GM12864 (cell line): ENCODE results near the gene PCSK9.
A peak's percentile ranks its signal among the peaks of the same experiment; 100 is the strongest.

Source experiments
- DNase-seq: peaks from one replicate; pipeline ENCODE4 v3.0.0-alpha.2; 2011; ENCODE audit warnings: low read depth
- H3K4me3 ChIP-seq: 2 replicates; pipeline ENCODE4 v1.5.1; 2011; ENCODE audit warnings: mild to moderate bottlenecking, low read depth, low read length, control low read depth
- TF ChIP-seq, protein P1 (sequence below): IDR thresholded peaks from 2 replicates; pipeline ENCODE4 v1.5.1; 2011; ENCODE audit warnings: low read depth, mild to moderate bottlenecking, moderate library complexity, low read length, control low read depth, inconsistent platforms; ENCODE audit errors: missing control alignments

Gene PCSK9

DNA sequence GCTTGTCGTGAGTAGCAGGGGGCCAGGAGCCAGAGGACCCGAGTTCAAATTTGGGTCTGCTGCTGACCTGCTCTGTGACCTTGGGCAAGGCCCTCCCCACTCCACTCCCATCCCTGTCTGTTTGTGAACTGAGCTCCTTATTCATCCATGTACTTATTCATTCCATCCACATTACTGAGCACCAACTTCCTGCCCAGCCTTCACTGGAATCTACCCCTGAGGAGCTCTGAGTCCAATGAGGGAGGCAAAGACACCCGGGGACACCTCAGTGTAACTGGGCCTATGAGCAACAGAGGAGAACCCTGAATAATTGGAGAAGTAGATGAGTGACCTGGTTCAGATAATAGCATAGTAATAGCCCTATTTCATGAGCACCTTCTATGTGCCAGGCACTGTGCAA lies 31.7 kb upstream of the PCSK9 start:
- no peak overlapping the region for H3K4me3 ChIP-seq
- TF ChIP-seq, protein P1, sequence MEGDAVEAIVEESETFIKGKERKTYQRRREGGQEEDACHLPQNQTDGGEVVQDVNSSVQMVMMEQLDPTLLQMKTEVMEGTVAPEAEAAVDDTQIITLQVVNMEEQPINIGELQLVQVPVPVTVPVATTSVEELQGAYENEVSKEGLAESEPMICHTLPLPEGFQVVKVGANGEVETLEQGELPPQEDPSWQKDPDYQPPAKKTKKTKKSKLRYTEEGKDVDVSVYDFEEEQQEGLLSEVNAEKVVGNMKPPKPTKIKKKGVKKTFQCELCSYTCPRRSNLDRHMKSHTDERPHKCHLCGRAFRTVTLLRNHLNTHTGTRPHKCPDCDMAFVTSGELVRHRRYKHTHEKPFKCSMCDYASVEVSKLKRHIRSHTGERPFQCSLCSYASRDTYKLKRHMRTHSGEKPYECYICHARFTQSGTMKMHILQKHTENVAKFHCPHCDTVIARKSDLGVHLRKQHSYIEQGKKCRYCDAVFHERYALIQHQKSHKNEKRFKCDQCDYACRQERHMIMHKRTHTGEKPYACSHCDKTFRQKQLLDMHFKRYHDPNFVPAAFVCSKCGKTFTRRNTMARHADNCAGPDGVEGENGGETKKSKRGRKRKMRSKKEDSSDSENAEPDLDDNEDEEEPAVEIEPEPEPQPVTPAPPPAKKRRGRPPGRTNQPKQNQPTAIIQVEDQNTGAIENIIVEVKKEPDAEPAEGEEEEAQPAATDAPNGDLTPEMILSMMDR, result no peak
- DNase-seq, result no peak

DNA sequence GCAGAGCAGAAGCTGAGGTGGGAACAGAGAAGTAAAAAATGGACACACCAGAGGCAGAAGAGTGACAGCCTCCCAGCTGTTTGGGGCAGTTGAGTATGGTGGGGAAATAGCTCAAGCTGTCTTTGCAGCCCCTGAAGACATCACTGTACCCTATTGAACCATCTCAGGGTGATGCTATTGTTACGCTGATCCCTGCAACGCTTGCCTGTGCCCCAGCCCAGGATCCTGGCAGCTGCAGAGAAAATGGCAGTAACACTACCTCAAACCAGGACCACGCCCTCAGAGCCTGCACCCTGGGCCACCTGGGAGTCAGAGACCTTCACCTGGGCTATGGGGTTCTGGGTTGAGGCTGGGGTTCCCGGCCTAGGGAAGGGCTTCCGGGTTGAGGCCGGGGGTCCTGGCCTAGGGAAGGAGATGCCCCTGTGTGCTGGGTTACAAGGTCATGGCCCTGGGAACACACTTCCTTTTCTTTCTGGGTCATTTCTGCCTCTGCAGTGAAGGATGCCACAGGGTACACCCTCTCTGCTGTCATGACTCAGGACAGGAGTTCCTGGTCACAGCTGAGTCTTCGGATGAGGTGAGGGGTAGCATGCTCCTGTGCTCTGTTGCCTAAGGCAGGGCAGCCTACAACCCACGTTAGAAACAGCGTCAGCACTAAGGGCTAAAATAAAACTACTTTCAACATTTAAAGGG lies 29.0 kb upstream of the PCSK9 start:
- DNase-seq, result no peak
- TF ChIP-seq, protein P1, result no peak
- no peak overlapping the region for H3K4me3 ChIP-seq

DNA sequence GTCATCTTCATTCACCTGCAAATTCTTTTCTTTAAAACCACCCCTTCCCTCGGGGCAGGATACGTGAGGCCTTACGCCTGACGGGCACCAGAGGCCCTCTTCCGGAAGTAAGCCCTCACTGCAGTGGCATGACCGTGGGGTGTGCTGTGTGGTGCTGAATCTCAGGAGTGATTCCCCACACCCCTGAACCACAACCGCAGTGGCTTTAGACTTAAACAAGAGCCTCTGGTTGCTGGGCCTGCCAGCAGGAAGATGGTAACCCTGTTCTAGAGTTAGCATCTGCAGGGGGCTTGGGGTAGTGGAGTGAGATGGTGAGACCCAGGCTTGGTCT lies 28.5 kb upstream of the PCSK9 start:
- no peak overlapping the region for H3K4me3 ChIP-seq
- no peak for DNase-seq
- TF ChIP-seq, protein P1, result peak; percentile 37

DNA sequence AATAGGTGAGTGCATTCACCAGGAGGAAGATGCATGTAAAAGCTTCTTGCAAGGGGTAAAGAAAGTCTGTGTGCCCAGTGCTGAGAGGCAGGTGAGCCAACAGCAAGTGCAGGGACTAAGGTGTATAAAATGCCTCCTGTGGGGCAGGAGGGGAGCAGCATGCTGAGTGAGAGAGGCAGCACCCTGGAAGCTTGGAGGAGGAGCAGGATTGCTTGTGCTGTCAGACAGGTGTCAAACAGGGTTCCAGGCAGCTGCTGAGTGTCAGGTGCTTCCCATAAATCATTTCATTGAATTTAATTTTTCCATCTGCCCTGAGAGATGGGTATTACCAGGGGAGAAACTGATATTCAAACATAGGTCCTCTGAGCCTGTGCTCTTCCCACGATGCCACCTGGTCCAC lies 26.7 kb upstream of the PCSK9 start:
- TF ChIP-seq, protein P1, result no peak
- no peak overlapping the region for H3K4me3 ChIP-seq
- DNase-seq, result no peak

DNA sequence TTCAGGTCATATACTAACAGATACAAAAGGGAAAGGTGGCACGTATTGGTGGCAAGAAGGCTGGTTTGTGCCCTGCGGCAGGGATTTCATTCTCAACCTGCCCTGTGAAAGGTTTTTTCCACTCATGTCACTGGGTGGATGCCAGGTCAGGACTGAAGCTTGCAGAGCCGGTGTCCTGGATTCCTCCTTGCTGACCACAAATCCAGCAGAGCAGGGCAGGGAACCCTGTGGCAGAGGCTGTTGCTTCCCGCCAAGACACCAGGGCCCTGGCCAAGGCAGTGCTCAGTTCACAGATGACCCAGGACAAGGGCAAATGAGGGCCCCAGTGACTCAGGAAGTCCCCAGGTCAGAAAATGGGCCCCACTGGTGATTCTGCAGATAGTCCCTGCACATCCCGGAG lies 24.2 kb upstream of the PCSK9 start:
- TF ChIP-seq, protein P1, result no peak
- DNase-seq, result no peak
- no peak overlapping the region for H3K4me3 ChIP-seq

DNA sequence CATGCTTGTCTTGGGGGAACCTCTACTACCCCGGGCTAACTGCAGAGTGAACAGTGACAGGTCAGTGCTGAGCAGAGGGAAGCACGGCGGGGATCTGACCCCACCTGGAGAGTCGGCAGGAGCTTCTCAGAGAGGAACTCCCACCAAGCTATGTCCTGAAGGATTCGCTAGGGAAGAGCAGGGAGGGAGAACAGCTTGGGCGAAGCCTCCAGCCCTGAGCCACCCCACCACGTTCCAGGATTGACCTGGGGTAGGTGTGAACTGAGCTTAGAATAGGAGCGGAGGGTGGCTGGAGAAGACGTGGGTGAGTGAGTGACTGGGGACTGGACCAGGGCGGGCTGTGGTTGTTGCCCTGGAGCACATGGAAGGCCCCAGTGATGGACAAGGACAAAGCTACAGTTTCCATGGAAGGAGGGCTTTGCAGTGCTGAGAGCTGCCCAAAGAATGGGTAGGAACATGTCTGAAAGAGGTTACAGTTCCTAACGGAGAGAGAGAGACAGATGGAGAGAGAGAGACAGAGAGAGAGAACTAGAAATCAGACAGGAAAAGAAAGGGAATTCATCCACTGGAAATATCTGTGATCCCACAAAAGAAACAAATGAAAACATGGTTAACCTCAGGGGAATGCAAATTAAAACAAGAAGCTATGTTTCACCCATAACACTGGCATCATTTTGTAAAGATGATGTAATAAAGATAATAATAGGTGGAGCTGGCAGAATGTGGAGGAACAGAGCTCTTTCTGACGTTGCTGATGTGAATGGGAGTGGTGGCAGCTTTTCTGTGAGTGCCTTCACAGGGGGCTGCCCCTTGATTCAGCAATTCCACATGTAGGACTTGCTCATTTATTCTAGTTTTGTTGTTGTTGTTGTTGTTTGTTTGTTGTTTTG lies 23.4 kb upstream of the PCSK9 start:
- H3K4me3 ChIP-seq, result no peak overlapping the region
- TF ChIP-seq, protein P1, result no peak
- DNase-seq, result no peak
